GM10266 (cell line): ENCODE results near the gene CENPQ.

Experiments used
- DNase-seq: peaks from one replicate; pipeline ENCODE4 v3.0.0; 2012; ENCODE audit errors: extremely low spot score
- CTCF ChIP-seq: IDR thresholded peaks from 2 replicates; pipeline ENCODE4 v1.5.1; 2012; ENCODE audit warnings: mild to moderate bottlenecking, low read depth; ENCODE audit not compliant: control insufficient read depth, insufficient read depth; ENCODE audit errors: missing control alignments

CENPQ gene

GRCh38 chr6:49462927-49463611 is at the start of gene CENPQ, which contains the start of gene MMUT:
Gene CENPQ (plus strand): TSS chr6:49463370. CDS start chr6:49470177, 6,807 bp downstream.
Gene MMUT (minus strand): TSS chr6:49463253. CDS start chr6:49459466, 3,787 bp downstream.
- no peak for TF ChIP-seq CTCF
- peak; percentile 88 for DNase-seq

- no peak for DNase-seq
- TF ChIP-seq CTCF = no peak
These were observed 47.8 kb upstream of the CENPQ start for GRCh38 chr6:49415358-49415757.

GRCh38 chr6:49416195-49416594 is 47.0 kb upstream of the CENPQ start:
- DNase-seq = no peak
- no peak for TF ChIP-seq CTCF

- no peak for TF ChIP-seq CTCF
- no peak for DNase-seq
These were observed 39.4 kb upstream of the CENPQ start for GRCh38 chr6:49423817-49424216.

GRCh38 chr6:49430187-49430586 is 33.0 kb upstream of the CENPQ start:
- DNase-seq = no peak
- no peak for TF ChIP-seq CTCF

GRCh38 chr6:49430866-49431265 is 32.3 kb upstream of the CENPQ start:
- no peak for DNase-seq
- TF ChIP-seq CTCF = no peak

GRCh38 chr6:49453221-49453620 is 9.9 kb upstream of the CENPQ start:
- no peak for DNase-seq
- TF ChIP-seq CTCF = no peak
